GM23248 (cell line): ENCODE measurements around the gene LENG9. TPM values are rescaled to one million over a fixed set of nuclear protein-coding genes. Genes with fewer than 3 reads are reported as not detected.
A peak's percentile ranks its signal among the peaks of the same experiment; 100 is the strongest.

Source experiments
- DNase-seq: peaks from one replicate; pipeline ENCODE4 v3.0.0-alpha.2; 2015
- H2AFZ ChIP-seq: fragments of 200-600 bp; sonication (generic); 2 replicates; pipeline ENCODE4 v1.6.1; 2016; ENCODE audit warnings: antibody characterized with exemption
- H3F3A ChIP-seq: fragments of 200-600 bp; sonication (generic); 2 replicates; pipeline ENCODE4 v1.6.1; 2016; ENCODE audit warnings: mild to moderate bottlenecking, antibody characterized with exemption, mixed run types; ENCODE audit not compliant: insufficient read depth
- H3K27ac ChIP-seq: fragments of 200-600 bp; sonication (generic); 2 replicates; pipeline ENCODE4 v1.5.1; 2016; ENCODE audit warnings: mild to moderate bottlenecking
- H3K27me3 ChIP-seq: fragments of 200-600 bp; sonication (generic); replicated peaks from 2 replicates; pipeline ENCODE4 v1.6.1; 2016; ENCODE audit warnings: mild to moderate bottlenecking; ENCODE audit not compliant: insufficient read depth
- H3K36me3 ChIP-seq: fragments of 200-600 bp; sonication (generic); 2 replicates; pipeline ENCODE4 v1.6.1; 2016; ENCODE audit warnings: low read depth, mild to moderate bottlenecking
- H3K4me1 ChIP-seq: fragments of 200-600 bp; sonication (generic); 2 replicates; pipeline ENCODE4 v1.6.1; 2016; ENCODE audit warnings: mild to moderate bottlenecking; ENCODE audit not compliant: insufficient read depth
- H3K4me2 ChIP-seq: fragments of 200-600 bp; sonication (generic); one replicate; pipeline ENCODE4 v1.6.1; 2016; ENCODE audit warnings: mild to moderate bottlenecking; ENCODE audit not compliant: unreplicated experiment
- H3K4me3 ChIP-seq: fragments of 200-600 bp; sonication (generic); 2 replicates; pipeline ENCODE4 v1.5.1; 2016; ENCODE audit warnings: mild to moderate bottlenecking
- H3K79me2 ChIP-seq: fragments of 200-600 bp; sonication (generic); 2 replicates; pipeline ENCODE4 v1.6.1; 2016; ENCODE audit warnings: mild to moderate bottlenecking; ENCODE audit not compliant: insufficient read depth
- H3K9ac ChIP-seq: fragments of 200-600 bp; sonication (generic); 2 replicates; pipeline ENCODE4 v1.6.1; 2016; ENCODE audit warnings: mild to moderate bottlenecking
- H3K9me2 ChIP-seq: fragments of 200-600 bp; sonication (generic); 2 replicates; pipeline ENCODE4 v1.6.1; 2016; ENCODE audit warnings: mixed run types, mild to moderate bottlenecking, moderate library complexity; ENCODE audit not compliant: insufficient read depth
- H3K9me3 ChIP-seq: fragments of 200-600 bp; sonication (generic); one replicate; pipeline ENCODE4 v1.6.1; 2017; ENCODE audit warnings: low read depth
- H4K20me1 ChIP-seq: fragments of 200-600 bp; sonication (generic); 2 replicates; pipeline ENCODE4 v1.6.0; 2016; ENCODE audit not compliant: insufficient read depth
- EZH2 ChIP-seq: fragments of 200-600 bp; sonication (generic); IDR thresholded peaks from 2 replicates; pipeline ENCODE4 v1.6.1; 2018; ENCODE audit warnings: antibody characterized with exemption, mild to moderate bottlenecking; ENCODE audit not compliant: insufficient read depth, poor library complexity, severe bottlenecking
- EZH2phosphoT487 ChIP-seq: fragments of 200-600 bp; sonication (generic); IDR thresholded peaks from 2 replicates; pipeline ENCODE4 v1.6.1; 2018; ENCODE audit warnings: antibody characterized with exemption, moderate library complexity, mild to moderate bottlenecking, low read depth; ENCODE audit not compliant: insufficient read depth
- WGBS, 2 experiments: methylation state at CpG; one replicate each; pipeline ENCODE4 v1.1.6; 2015 to 2017; ENCODE audit warnings: low lambda C conversion rate in 2 of 2, low coverage in 1 of 2; ENCODE audit errors: missing lambda C conversion rate in 2 of 2; 5-methylcytosine and 5-hydroxymethylcytosine counted together
- in situ Hi-C: fragments of 300-500 bp; cut with MboI; formaldehyde crosslinking; loops from 2 replicates; pipeline ENCODE4 v1.15.0; 2020
- polyA plus RNA-seq: library from polyadenylated mRNA; unstranded; fragments of >200 nt; fragmentation: Nextera tagmentation; extraction: Ambion mirVana; gene quantifications from 2 replicates; pipeline ENCODE4 v1.2.1, GENCODE V29; 2016
- total RNA-seq: library from RNA; depleted of rRNA; stranded (reverse); fragments of >200 nt; shearing (Covaris generic); gene quantifications from 2 replicates; pipeline ENCODE4 v1.2.3, GENCODE V29; 2014

Gene LENG9
- total and polyA plus RNA-seq, 2 experiments from 2014 or later: 0.41 to 13.5 TPM

GRCh38 chr19:54478677-54479266, 15.2 kb upstream of the LENG9 start:
- TF ChIP-seq EZH2 (no peak), EZH2phosphoT487 (no peak)
- Histone ChIP-seq H3K4me3 (no peak overlapping the region), H3K9me3 (no peaks in the 10 kb centered on the region), H3K9me2 (no peaks in the 10 kb centered on the region), H3K27me3 (no peaks in the 10 kb centered on the region), H3K27ac (no peak overlapping the region), H3K9ac (no peak overlapping the region), H4K20me1 (no peaks in the 10 kb centered on the region), H3F3A (no peaks in the 10 kb centered on the region), H3K4me2 (no peak overlapping the region), H3K4me1 (no peaks in the 10 kb centered on the region), H2AFZ (no peak overlapping the region), H3K36me3 (no peaks in the 10 kb centered on the region), H3K79me2 (no peaks in the 10 kb centered on the region)
- WGBS, 2 experiments: 18 to 21% methylated on average over 10 of the region's 10 CpGs
- DNase-seq: peak; percentile 63
- in situ Hi-C loops: no loop called here

DNA sequence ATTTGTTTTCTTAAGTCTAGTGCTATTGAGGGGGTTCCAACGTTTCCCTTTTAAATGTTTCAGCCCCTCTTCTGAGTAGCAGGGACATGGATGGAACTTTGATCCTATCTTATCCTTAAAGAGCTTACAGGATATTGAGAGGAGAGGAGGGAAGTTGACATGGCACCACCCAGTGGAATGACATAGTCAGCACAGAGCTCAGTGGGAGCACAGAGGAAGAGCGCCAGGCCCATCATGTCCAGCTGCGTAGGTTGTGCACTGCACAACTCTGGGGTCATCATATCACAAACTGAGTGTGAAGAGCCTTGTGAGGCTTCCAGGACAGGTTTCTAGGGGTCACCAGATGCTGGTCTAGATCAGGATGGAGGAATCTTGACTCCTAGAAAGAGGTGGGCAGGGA, 14.1 kb upstream of the LENG9 start:
- H3F3A ChIP-seq: no peaks in the 10 kb centered on the region
- no peak overlapping the region for H3K9ac ChIP-seq
- no peaks in the 10 kb centered on the region for H3K36me3 ChIP-seq
- H3K4me1 ChIP-seq: peaks cover 3% of the 10 kb centered on the region; the same call in 1 of the 2 replicates
- H3K27me3 ChIP-seq: no peaks in the 10 kb centered on the region
- no peak for TF ChIP-seq EZH2phosphoT487
- TF ChIP-seq EZH2: no peak
- no peaks in the 10 kb centered on the region for H3K9me3 ChIP-seq
- H4K20me1 ChIP-seq: no peaks in the 10 kb centered on the region
- no peak overlapping the region for H3K4me2 ChIP-seq
- 62 to 66% methylated on average over 3 of the region's 3 CpGs for WGBS, 2 experiments
- H2AFZ ChIP-seq: no peak overlapping the region
- H3K79me2 ChIP-seq: peaks cover 3% of the 10 kb centered on the region; the same call in 1 of the 2 replicates
- H3K4me3 ChIP-seq: no peak overlapping the region
- no peak for DNase-seq
- in situ Hi-C loops: no loop called here
- H3K9me2 ChIP-seq: no peaks in the 10 kb centered on the region
- H3K27ac ChIP-seq: no peak overlapping the region

- Histone ChIP-seq H3K9me3 (no peaks in the 10 kb centered on the region), H4K20me1 (no peaks in the 10 kb centered on the region), H3K36me3 (no peaks in the 10 kb centered on the region), H3K27me3 (no peaks in the 10 kb centered on the region), H3K27ac (no peak overlapping the region), H3K9ac (no peak overlapping the region), H3K79me2 (peaks cover 12% of the 10 kb centered on the region), H3K4me1 (peaks cover 6% of the 10 kb centered on the region), H3K4me3 (no peak overlapping the region), H3F3A (no peaks in the 10 kb centered on the region), H3K4me2 (no peak overlapping the region), H3K9me2 (no peaks in the 10 kb centered on the region), H2AFZ (no peak overlapping the region)
- in situ Hi-C loops: no loop called here
- TF ChIP-seq EZH2 (no peak), EZH2phosphoT487 (no peak)
- DNase-seq: no peak
- WGBS, 2 experiments: 77 to 80% methylated on average over 11 of the region's 11 CpGs
These were observed 12.1 kb upstream of the LENG9 start for GRCh38 chr19:54475706-54476105.

GRCh38 chr19:54473892-54474372, 10.4 kb upstream of the LENG9 start:
- Histone ChIP-seq H3F3A (no peaks in the 10 kb centered on the region), H3K9ac (peak overlapping the region; percentile 78; the same call in 1 of the 2 replicates), H3K4me3 (peak overlapping the region; percentile 86; the same call in 1 of the 2 replicates), H3K36me3 (no peaks in the 10 kb centered on the region), H4K20me1 (no peaks in the 10 kb centered on the region), H2AFZ (peak overlapping the region; percentile 86), H3K4me2 (peak overlapping the region; percentile 87), H3K4me1 (peaks cover 9% of the 10 kb centered on the region), H3K27me3 (no peaks in the 10 kb centered on the region), H3K27ac (peak overlapping the region; percentile 60), H3K9me3 (no peaks in the 10 kb centered on the region), H3K9me2 (no peaks in the 10 kb centered on the region), H3K79me2 (peaks cover 30% of the 10 kb centered on the region)
- in situ Hi-C loops: loop anchor here (25.0 kb wide), 1 partner anchor 1188 kb away; the partner anchor contains the start of gene U2AF2
- 73 to 78% methylated on average over 6 of the region's 6 CpGs for WGBS, 2 experiments
- TF ChIP-seq EZH2 (no peak), EZH2phosphoT487 (no peak)
- no peak for DNase-seq
